D341Med (cell line): Measurements from ENCODE around the gene CEP85.

Experiments
- DNase-seq: peaks from one replicate; pipeline ENCODE4 v3.0.0; 2012; ENCODE audit warnings: low spot score

Gene CEP85, protein sequence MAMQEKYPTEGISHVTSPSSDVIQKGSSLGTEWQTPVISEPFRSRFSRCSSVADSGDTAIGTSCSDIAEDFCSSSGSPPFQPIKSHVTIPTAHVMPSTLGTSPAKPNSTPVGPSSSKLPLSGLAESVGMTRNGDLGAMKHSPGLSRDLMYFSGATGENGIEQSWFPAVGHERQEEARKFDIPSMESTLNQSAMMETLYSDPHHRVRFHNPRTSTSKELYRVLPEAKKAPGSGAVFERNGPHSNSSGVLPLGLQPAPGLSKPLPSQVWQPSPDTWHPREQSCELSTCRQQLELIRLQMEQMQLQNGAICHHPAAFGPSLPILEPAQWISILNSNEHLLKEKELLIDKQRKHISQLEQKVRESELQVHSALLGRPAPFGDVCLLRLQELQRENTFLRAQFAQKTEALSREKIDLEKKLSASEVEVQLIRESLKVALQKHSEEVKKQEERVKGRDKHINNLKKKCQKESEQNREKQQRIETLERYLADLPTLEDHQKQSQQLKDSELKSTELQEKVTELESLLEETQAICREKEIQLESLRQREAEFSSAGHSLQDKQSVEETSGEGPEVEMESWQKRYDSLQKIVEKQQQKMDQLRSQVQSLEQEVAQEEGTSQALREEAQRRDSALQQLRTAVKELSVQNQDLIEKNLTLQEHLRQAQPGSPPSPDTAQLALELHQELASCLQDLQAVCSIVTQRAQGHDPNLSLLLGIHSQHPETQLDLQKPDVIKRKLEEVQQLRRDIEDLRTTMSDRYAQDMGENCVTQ

GRCh38 chr1:26233903-26234643 lies at the start of gene CEP85:
Gene CEP85 (plus strand): TSS chr1:26234200. CDS start chr1:26239784, 5,584 bp downstream.
- DNase-seq = peak; percentile 98

- DNase-seq = no peak
These were observed 49.1 kb upstream of the CEP85 start for GRCh38 chr1:26184883-26185282.

GRCh38 chr1:26187882-26188281 lies 46.1 kb upstream of the CEP85 start:
- no peak for DNase-seq

GRCh38 chr1:26188477-26188876 lies 45.5 kb upstream of the CEP85 start:
- DNase-seq = no peak

GRCh38 chr1:26189331-26189730 lies 44.7 kb upstream of the CEP85 start:
- no peak for DNase-seq

DNA sequence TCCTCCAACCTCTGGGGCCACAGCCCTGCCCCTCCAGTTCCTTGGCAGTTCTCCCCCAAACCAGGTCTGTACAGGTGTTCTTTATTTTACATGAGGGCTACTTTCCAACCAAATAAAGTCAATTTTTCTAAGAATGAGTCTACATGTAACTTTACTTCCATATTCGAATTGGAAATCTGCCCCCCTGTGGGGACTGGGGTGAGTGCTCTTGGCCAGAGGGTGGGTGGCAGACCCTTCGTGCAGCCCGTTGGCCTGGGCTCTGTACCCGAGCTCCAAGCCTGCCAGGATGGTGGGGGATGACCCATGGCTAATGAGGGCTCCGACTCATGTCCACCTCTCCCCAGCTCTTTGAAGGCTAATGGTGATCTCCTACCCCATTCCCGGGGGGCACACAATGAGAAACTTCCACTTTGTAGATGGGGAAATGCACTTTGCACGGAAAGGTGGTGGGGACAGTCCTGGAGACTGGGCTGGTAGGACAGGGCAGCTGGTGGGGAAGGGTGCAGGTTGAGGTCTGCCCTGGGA lies 44.2 kb upstream of the CEP85 start:
- no peak for DNase-seq

DNA sequence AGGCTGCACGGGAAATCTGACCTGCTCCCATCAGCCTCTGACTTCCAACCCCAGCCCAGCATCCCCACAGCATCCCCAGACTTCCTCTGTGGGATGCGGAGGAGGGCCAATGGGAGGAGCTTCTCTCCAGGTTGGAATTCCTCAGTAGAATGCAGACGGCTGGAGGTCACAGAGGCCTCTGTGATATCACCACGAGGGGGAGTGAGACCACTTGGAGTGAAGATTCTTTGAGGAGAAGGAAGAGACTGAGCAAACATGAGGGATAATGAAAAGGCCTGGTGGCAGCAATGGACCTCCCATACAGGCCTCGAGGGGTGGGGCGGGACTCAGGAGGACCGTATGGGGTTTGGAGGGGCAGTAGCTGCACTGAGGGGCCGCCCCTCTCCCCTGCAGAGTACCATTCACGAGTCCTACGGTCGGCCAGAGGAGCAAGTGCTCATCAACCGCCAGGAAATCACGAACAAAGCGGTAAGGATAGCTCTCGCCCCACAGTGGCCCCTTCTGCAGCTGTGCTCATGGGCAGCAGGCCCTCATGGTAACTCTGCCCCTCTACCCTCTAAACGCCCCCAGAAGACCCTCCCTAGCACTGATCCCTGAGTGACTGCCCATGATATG lies 43.5 kb upstream of the CEP85 start, which contains the start of gene CATSPER4:
Gene CATSPER4 (plus strand): TSS at position 230 of the 615 bp plus-strand sequence. CDS start 26 bp downstream, at position 256.
- DNase-seq = no peak

GRCh38 chr1:26191739-26192138 lies 42.3 kb upstream of the CEP85 start:
- no peak for DNase-seq

GRCh38 chr1:26195805-26196204 lies 38.2 kb upstream of the CEP85 start:
- no peak for DNase-seq

DNA sequence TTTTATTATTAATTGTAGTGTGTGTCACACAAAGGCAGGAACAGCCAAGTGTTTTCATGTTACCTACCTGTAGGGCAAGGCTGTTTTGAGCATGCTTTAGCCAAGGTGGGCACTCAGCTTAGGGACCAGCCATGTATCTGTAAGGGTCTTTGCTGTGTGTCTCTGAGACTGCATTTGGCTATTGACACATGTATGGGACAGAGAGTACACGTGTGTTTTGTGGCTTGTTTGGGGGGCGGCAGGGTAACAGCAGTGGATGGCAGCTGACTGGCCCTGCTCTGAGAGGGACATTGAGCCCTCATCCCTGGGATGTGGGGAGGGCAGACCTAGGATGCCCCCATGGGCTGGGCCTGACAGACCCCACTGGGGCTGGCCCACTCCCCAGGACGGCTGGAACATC lies 36.7 kb upstream of the CEP85 start:
- no peak for DNase-seq

DNA sequence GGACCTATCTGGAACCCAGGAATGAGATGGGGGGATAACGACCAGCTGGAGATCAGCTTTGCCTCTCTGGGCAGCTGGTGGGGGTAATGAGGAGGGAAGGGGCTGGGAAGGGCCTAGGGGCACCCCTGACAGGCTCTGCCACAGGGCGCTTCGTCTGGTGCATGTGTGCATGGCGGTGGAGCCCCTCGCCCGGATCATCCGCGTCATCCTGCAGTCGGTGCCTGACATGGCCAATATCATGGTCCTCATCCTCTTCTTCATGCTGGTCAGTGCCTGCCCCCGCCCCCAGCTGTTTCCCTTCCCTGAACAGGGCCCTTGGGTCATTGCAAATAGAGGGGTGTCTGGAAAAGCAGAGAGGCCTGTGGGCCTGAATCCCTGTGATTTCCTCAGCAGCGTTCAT lies 36.2 kb upstream of the CEP85 start:
- no peak for DNase-seq

GRCh38 chr1:26200413-26200812 lies 33.6 kb upstream of the CEP85 start:
- no peak for DNase-seq

GRCh38 chr1:26203642-26204318 lies 30.2 kb upstream of the CEP85 start:
- no peak for DNase-seq

DNA sequence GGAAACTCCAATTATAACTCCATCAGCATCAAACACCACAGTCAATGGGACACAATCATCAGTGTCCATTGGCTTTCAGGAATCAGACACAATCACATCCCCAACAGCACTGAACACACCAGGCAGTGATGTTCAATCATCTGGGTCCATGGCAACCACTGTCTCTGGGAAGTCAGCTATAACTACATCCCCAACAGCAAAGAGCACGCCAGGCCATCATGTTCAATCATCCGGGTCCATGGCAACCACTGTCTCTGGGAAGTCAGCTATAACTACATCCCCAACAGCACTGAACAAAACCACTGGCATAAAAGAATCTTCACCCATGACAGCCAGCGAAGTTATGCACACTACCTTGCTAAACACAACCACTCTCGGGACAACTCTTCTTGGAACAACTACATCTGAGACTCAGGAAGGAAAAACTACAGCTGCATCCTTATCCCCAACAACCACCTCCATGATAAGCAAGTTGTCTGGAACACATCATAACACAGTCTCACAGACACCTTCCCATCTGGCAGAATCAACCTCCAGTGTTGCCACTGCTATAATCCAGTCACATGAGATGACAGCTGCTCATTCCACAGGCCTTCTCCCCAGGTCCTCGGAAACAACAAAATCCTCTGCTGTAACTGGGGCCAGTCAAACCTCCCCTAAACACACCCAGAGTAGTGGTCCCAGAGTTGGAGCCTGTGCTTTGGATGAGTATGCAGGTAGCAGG lies 23.7 kb upstream of the CEP85 start:
- DNase-seq = no peak

DNA sequence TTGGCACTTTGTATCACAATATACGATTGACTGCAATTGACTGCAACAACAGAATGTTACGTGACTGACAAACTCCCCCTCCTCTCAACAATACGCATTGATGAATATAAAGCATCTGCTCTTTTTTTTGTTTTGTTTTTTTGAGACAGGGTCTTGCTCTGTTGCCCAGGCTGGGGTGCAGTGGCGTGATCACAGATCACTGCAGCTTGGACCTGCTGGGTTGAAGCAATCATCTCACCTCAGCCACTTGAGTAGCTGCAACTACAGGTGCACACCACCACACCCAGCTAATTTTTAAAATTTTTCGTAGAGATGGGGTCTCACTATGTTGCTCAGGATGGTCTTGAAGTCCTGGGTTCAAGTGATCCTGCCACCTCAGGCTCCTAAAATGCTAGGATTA lies 21.3 kb upstream of the CEP85 start:
- DNase-seq = no peak

GRCh38 chr1:26213335-26213905 lies 20.6 kb upstream of the CEP85 start:
- DNase-seq = no peak

DNA sequence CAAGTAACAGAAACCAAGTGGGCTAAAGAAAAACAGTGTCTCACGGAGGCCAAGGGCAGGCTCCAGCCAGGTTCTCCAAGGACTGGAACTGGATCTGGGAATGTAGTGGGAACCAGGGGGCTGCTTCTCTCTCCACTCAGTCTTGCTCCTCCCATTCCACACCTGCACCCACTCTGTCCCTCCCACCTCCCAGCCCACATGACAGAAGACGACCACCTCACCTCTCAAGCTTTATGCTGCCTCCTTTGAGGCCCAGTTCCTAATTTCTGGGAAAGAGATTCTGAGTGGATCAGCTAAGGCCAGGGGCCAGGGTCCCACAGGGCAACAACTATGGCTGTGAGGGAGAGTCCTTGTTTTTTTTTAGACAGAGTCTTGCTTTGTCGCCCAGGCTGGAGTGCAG lies 18.8 kb upstream of the CEP85 start:
- DNase-seq = no peak

GRCh38 chr1:26218906-26219494 lies 15.0 kb upstream of the CEP85 start:
- no peak for DNase-seq

GRCh38 chr1:26220199-26220912 lies 13.6 kb upstream of the CEP85 start:
- DNase-seq = no peak
